NB4 (cell line): Measurements from ENCODE around the gene CCDC91.

Experiments
- DNase-seq: peaks from one replicate; pipeline ENCODE4 v3.0.0; 2010; ENCODE audit warnings: low read depth
- H3K4me3 ChIP-seq: one replicate; pipeline ENCODE4 v1.5.1; 2011; ENCODE audit warnings: mild to moderate bottlenecking, low read depth, low read length, moderate library complexity
- CTCF ChIP-seq: IDR thresholded peaks from one replicate; pipeline ENCODE4 v1.5.1; 2012; ENCODE audit warnings: low read depth, low read length
- MAX ChIP-seq: IDR thresholded peaks from 2 replicates; pipeline ENCODE4 v1.6.1; 2011; ENCODE audit warnings: low read depth, low read length
- MYC ChIP-seq: IDR thresholded peaks from 2 replicates; pipeline ENCODE4 v1.6.1; 2011; ENCODE audit warnings: low read depth, low read length
- POLR2A ChIP-seq: IDR thresholded peaks from 2 replicates; pipeline ENCODE4 v1.6.1; 2011; ENCODE audit warnings: mild to moderate bottlenecking; ENCODE audit not compliant: insufficient read length; ENCODE audit errors: extremely low read depth

CCDC91 gene

GRCh38 chr12:28421374-28421773 lies 231.1 kb downstream of the CCDC91 start:
- no peak for TF ChIP-seq POLR2A
- TF ChIP-seq MAX: no peak
- H3K4me3 ChIP-seq: no peak overlapping the region
- DNase-seq: no peak

GRCh38 chr12:28424965-28425364 lies 234.7 kb downstream of the CCDC91 start:
- TF ChIP-seq MYC (no peak), POLR2A (no peak), MAX (no peak), CTCF (no peak)
- DNase-seq: no peak
- no peak overlapping the region for H3K4me3 ChIP-seq

GRCh38 chr12:28425526-28425925 lies 235.3 kb downstream of the CCDC91 start:
- no peak for TF ChIP-seq POLR2A
- no peak for TF ChIP-seq MYC
- TF ChIP-seq CTCF: no peak
- TF ChIP-seq MAX: no peak
- DNase-seq: no peak
- H3K4me3 ChIP-seq: no peak overlapping the region

- no peak for TF ChIP-seq MYC
- TF ChIP-seq CTCF: no peak
- TF ChIP-seq POLR2A: no peak
- no peak for TF ChIP-seq MAX
Observed at GRCh38 chr12:28427046-28427445, 236.8 kb downstream of the CCDC91 start.

GRCh38 chr12:28440081-28440608 lies 249.9 kb downstream of the CCDC91 start:
- H3K4me3 ChIP-seq: no peak overlapping the region

More at GRCh38 chr12:28427046-28427445, 236.8 kb downstream of the CCDC91 start:
- H3K4me3 ChIP-seq: no peak overlapping the region
- no peak for DNase-seq

More at GRCh38 chr12:28440081-28440608, 249.9 kb downstream of the CCDC91 start:
- no peak for TF ChIP-seq POLR2A
- no peak for TF ChIP-seq MAX
- no peak for TF ChIP-seq MYC
- TF ChIP-seq CTCF: no peak
- DNase-seq: no peak
